Measurements from ENCODE around the gene ANXA3.

GRCh38 chr4:78567500-78568060 lies 16.0 kb downstream of the ANXA3 start:
- TF ChIP-seq REST (IDR thresholded peaks at IDR 0.05; ENCODE audit: borderline replicate concordance) (no peak), CTCF (IDR thresholded peaks at IDR 0.05; ENCODE audit: poor library complexity, severe bottlenecking) (no peak), RAD21 (conservative IDR thresholded peaks at IDR 0.05) (no peak), EZH2 (IDR thresholded peaks at IDR 0.05; ENCODE audit: borderline replicate concordance, insufficient read depth, low read length, poor library complexity, severe bottlenecking) (no peak), SMC3 (conservative IDR thresholded peaks at IDR 0.05; ENCODE audit: poor library complexity) (no peak), POLR2AphosphoS5 (IDR thresholded peaks at IDR 0.05) (no peak)

All from neural cell (in vitro differentiated cells).